Measurements from ENCODE around the gene LRP10.

- TF ChIP-seq POLR2AphosphoS5 (IDR thresholded peaks at IDR 0.05; ENCODE audit: low read depth, low read length) (no peak), REST (IDR thresholded peaks at IDR 0.05; ENCODE audit: insufficient read depth in 1 of 2, low read depth in 2 of 2, low read length in 2 of 2) (no peak), TAF1 (IDR thresholded peaks at IDR 0.05; ENCODE audit: borderline replicate concordance, insufficient read depth, low read length) (no peak), SIN3A (IDR thresholded peaks at IDR 0.05; ENCODE audit: borderline replicate concordance, insufficient read depth, low read length) (no peak)
Observed at GRCh38 chr14:22910916-22911315, 39.4 kb downstream of the LRP10 start.

All from PFSK-1 (cell line).